ENCODE results near the gene PMM2.

DNA sequence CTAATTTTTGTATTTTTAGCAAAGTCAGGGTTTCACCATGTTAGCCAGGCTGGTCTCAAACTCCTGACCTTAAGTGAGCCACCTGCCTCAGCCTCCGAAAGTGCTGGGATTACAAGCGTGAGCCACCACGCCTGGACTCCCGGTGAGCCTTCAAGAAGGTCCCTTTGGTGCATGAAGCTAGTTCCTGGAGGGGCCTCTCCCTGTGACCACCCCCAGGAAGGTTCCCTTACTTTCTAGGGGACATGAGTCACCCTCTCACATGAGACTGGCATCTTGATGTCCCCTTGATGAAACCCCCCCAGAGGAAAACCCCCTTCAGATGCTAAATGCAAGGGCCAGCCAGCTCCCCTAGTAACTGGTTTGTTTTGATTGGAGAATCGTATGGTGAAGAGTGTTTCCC is 58.3 kb downstream of the PMM2 start:
- TF ChIP-seq CTCF (IDR thresholded peaks at IDR 0.05): no peak
- TF ChIP-seq POLR2A (IDR thresholded peaks at IDR 0.05): no peak

Measured in adrenal gland (tissue), 5 donors.